Cardiac muscle cell (in vitro differentiated cells and primary cell): Measurements from ENCODE around the gene RORB. TPM values are rescaled to one million over a fixed set of nuclear protein-coding genes. Genes with fewer than 3 reads are reported as not detected.
"Not testable (repeated sequence)": the region's sequence is repeated elsewhere in the genome, so short reads cannot be mapped to it uniquely, and the experiment has no call there.

Experiments
- DNase-seq, 2 donors: peaks; one replicate each; pipeline versions ENCODE4 v3.0.0 to v3.0.0-alpha.2; 2010 to 2017; ENCODE audit warnings: low read depth in 1 of 2, low spot score in 1 of 2
- H3K27ac ChIP-seq: fragments of 200-600 bp; sonication (generic); 2 replicates; pipeline ENCODE4 v1.5.1; 2016
- H3K27me3 ChIP-seq: fragments of 200-600 bp; sonication (generic); 2 replicates; pipeline ENCODE4 v1.6.0; 2016; ENCODE audit warnings: control low read depth
- H3K36me3 ChIP-seq: fragments of 200-600 bp; sonication (generic); 2 replicates; pipeline ENCODE4 v1.5.1; 2016; ENCODE audit warnings: control low read depth
- H3K4me1 ChIP-seq: fragments of 200-600 bp; sonication (generic); 2 replicates; pipeline ENCODE4 v1.8.1; 2017; ENCODE audit warnings: low read depth, mild to moderate bottlenecking, mixed run types
- H3K4me3 ChIP-seq: fragments of 200-600 bp; sonication (generic); 2 replicates; pipeline ENCODE4 v1.5.1; 2016; ENCODE audit warnings: mild to moderate bottlenecking
- H3K9me3 ChIP-seq: fragments of 200-600 bp; sonication (generic); 2 replicates; pipeline ENCODE4 v1.5.1; 2017; ENCODE audit warnings: low read depth, mild to moderate bottlenecking, control low read depth
- CTCF ChIP-seq: IDR thresholded peaks from 2 replicates; pipeline ENCODE4 v1.5.1; 2012; ENCODE audit warnings: low read depth, mild to moderate bottlenecking, low read length
- polyA plus RNA-seq: library from polyadenylated mRNA; unstranded; fragments of >200 nt; fragmentation: Nextera tagmentation; extraction: Ambion mirVana; gene quantifications from 2 replicates; pipeline ENCODE4 v1.2.1, GENCODE V29; 2016
- total RNA-seq: library from RNA; depleted of rRNA; stranded (reverse); fragments of >200 nt; gene quantifications from 2 replicates; pipeline ENCODE4 v1.2.3, GENCODE V29; 2016

Gene RORB
- total and polyA plus RNA-seq, 2 experiments from 2014 or later, result 0.03 TPM; not detected in 1

- TF ChIP-seq CTCF, result no peak
- DNase-seq, result peak in 1 of 2 donors; percentile 1
- Histone ChIP-seq H3K9me3 (no peaks in the 10 kb centered on the region), H3K4me3 (no peak overlapping the region), H3K27me3 (no peaks in the 10 kb centered on the region), H3K4me1 (no peaks in the 10 kb centered on the region), H3K27ac (no peak overlapping the region), H3K36me3 (no peaks in the 10 kb centered on the region)
Observed at GRCh38 chr9:74528207-74528606, 31.1 kb downstream of the RORB start.

- H3K4me1 ChIP-seq, DNase-seq, H3K4me3 ChIP-seq, H3K9me3 ChIP-seq, H3K36me3 ChIP-seq, H3K27ac ChIP-seq, H3K27me3 ChIP-seq: not testable (repeated sequence)
Observed at GRCh38 chr9:74530458-74530857, 33.3 kb downstream of the RORB start.

GRCh38 chr9:74533253-74533652 is 36.1 kb downstream of the RORB start:
- DNase-seq, result no peak

GRCh38 chr9:74534841-74535240 is 37.7 kb downstream of the RORB start:
- Histone ChIP-seq H3K9me3 (no peaks in the 10 kb centered on the region), H3K27me3 (no peaks in the 10 kb centered on the region), H3K4me1 (no peaks in the 10 kb centered on the region), H3K36me3 (no peaks in the 10 kb centered on the region), H3K4me3 (no peak overlapping the region), H3K27ac (no peak overlapping the region)
- no peak for DNase-seq
- no peak for TF ChIP-seq CTCF

More at GRCh38 chr9:74533253-74533652, 36.1 kb downstream of the RORB start:
- Histone ChIP-seq H3K4me3 (no peak overlapping the region), H3K27me3 (no peaks in the 10 kb centered on the region), H3K27ac (no peak overlapping the region), H3K4me1 (no peaks in the 10 kb centered on the region), H3K36me3 (no peaks in the 10 kb centered on the region), H3K9me3 (no peaks in the 10 kb centered on the region)
- TF ChIP-seq CTCF, result no peak

- no peaks in the 10 kb centered on the region for H3K9me3 ChIP-seq
- H3K27ac ChIP-seq, result no peak overlapping the region
- TF ChIP-seq CTCF, result no peak
Observed at GRCh38 chr9:74543145-74543544, 46.0 kb downstream of the RORB start.

GRCh38 chr9:74551266-74551665 is 54.1 kb downstream of the RORB start:
- no peaks in the 10 kb centered on the region for H3K9me3 ChIP-seq
- no peaks in the 10 kb centered on the region for H3K27me3 ChIP-seq
- DNase-seq, result no peak
- no peak overlapping the region for H3K27ac ChIP-seq
- no peak overlapping the region for H3K4me3 ChIP-seq
- no peak for TF ChIP-seq CTCF
- H3K4me1 ChIP-seq, result peaks cover 3% of the 10 kb centered on the region
- no peaks in the 10 kb centered on the region for H3K36me3 ChIP-seq

More at GRCh38 chr9:74543145-74543544, 46.0 kb downstream of the RORB start:
- DNase-seq, result no peak
- Histone ChIP-seq H3K4me3 (no peak overlapping the region), H3K4me1 (no peaks in the 10 kb centered on the region), H3K36me3 (no peaks in the 10 kb centered on the region), H3K27me3 (no peaks in the 10 kb centered on the region)
